ENCODE data around the gene CFAP61. TPM values are rescaled to one million over a fixed set of nuclear protein-coding genes. Genes with fewer than 3 reads are reported as not detected.

CFAP61 gene
- total RNA-seq, 1 donor from 2014 or later: 8.6 TPM

- DNase-seq (no peak), ATAC-seq (peak; percentile 32 to 65)
- Histone ChIP-seq H3K27me3 (ENCODE audit: low read depth) (no peaks in the 10 kb centered on the region), H3K9me3 (no peaks in the 10 kb centered on the region), H3K4me3 (no peak overlapping the region), H3K4me1 (peaks cover 8% of the 10 kb centered on the region), H3K36me3 (peaks cover 100% of the 10 kb centered on the region), H3K27ac (no peak overlapping the region)
- intact Hi-C loops (cut with DNase I): no loop called here
- TF ChIP-seq, protein P1, sequence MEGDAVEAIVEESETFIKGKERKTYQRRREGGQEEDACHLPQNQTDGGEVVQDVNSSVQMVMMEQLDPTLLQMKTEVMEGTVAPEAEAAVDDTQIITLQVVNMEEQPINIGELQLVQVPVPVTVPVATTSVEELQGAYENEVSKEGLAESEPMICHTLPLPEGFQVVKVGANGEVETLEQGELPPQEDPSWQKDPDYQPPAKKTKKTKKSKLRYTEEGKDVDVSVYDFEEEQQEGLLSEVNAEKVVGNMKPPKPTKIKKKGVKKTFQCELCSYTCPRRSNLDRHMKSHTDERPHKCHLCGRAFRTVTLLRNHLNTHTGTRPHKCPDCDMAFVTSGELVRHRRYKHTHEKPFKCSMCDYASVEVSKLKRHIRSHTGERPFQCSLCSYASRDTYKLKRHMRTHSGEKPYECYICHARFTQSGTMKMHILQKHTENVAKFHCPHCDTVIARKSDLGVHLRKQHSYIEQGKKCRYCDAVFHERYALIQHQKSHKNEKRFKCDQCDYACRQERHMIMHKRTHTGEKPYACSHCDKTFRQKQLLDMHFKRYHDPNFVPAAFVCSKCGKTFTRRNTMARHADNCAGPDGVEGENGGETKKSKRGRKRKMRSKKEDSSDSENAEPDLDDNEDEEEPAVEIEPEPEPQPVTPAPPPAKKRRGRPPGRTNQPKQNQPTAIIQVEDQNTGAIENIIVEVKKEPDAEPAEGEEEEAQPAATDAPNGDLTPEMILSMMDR (IDR thresholded peaks at IDR 0.05): no peak
These were observed 13.7 kb upstream of the CFAP61 start for GRCh38 chr20:20038586-20038985.

DNA sequence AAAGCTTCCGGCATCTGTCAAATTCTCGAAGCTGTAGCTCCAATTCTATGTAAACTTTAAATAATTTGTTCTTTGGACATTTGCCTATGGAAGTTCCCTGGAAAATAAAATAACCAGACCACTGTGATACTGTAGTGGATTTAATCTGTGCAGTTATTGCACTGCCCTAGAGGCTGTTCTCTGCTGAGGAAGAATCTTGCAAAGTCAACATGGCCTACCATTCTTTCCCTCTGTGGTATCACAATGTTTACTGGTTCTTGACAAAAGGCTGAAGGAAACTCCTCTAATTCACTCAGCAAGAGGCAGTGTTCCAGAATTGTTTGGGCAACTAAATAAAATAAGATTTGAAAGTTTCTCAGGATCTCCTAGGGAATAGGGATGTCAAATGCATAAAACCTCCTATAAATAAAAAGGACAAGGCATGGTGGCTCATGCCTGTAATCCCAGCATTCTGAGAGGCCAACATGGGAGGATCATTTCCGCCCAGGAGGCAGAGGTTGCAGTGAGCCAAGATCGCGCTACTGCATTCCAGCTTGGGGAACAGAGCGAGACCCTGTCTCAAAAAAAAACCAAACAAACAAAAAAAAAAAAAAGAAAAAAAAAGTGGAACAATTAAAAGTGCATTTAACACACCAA lies 12.5 kb upstream of the CFAP61 start:
- H3K36me3 ChIP-seq: peaks cover 100% of the 10 kb centered on the region
- peaks cover 8% of the 10 kb centered on the region for H3K4me1 ChIP-seq
- H3K27ac ChIP-seq: no peak overlapping the region
- H3K27me3 ChIP-seq (ENCODE audit: low read depth): no peaks in the 10 kb centered on the region
- no peak overlapping the region for H3K4me3 ChIP-seq
- no peaks in the 10 kb centered on the region for H3K9me3 ChIP-seq
- DNase-seq: no peak
- no peak for ATAC-seq
- TF ChIP-seq, protein P1 (IDR thresholded peaks at IDR 0.05): no peak
- intact Hi-C loops (cut with DNase I): no loop called here

DNA sequence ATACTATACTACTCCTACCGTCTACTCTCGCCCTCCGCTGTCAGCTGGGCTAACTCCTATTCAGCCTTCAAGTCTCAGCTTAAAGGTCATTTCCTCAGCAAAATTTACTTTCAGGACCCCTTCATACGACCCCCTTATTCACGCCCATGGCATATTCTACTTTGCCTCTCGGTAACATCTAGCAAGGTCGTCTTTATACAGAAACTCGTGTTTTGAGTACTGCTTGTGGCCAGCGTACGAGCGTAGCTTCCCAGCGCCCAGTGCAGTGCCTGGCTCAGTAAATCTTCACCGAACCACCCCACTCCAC lies 612 bp upstream of the CFAP61 start:
- DNase-seq: no peak
- Histone ChIP-seq H3K9me3 (no peaks in the 10 kb centered on the region), H3K36me3 (peaks cover 40% of the 10 kb centered on the region), H3K27ac (peak overlapping the region; percentile 87), H3K4me3 (peak overlapping the region; percentile 88), H3K4me1 (peaks cover 17% of the 10 kb centered on the region), H3K27me3 (ENCODE audit: low read depth) (no peaks in the 10 kb centered on the region)
- no peak for ATAC-seq
- intact Hi-C loops (cut with DNase I): no loop called here
- TF ChIP-seq, protein P1 (IDR thresholded peaks at IDR 0.05): no peak

- Histone ChIP-seq H3K4me3 (no peak overlapping the region), H3K9me3 (no peaks in the 10 kb centered on the region), H3K27me3 (ENCODE audit: low read depth) (no peaks in the 10 kb centered on the region), H3K4me1 (no peaks in the 10 kb centered on the region), H3K27ac (no peak overlapping the region), H3K36me3 (no peaks in the 10 kb centered on the region)
- DNase-seq (no peak), ATAC-seq (no peak)
- TF ChIP-seq, protein P1 (IDR thresholded peaks at IDR 0.05): no peak
- intact Hi-C loops (cut with DNase I): no loop called here
These were observed 8.1 kb downstream of the CFAP61 start for GRCh38 chr20:20060234-20060998.

- H3K4me3 ChIP-seq: no peak overlapping the region
- TF ChIP-seq, protein P1 (IDR thresholded peaks at IDR 0.05): no peak
- ATAC-seq (no peak), DNase-seq (no peak)
- no peaks in the 10 kb centered on the region for H3K36me3 ChIP-seq
- no peaks in the 10 kb centered on the region for H3K9me3 ChIP-seq
- H3K4me1 ChIP-seq: no peaks in the 10 kb centered on the region
- H3K27me3 ChIP-seq (ENCODE audit: low read depth): peaks cover 3% of the 10 kb centered on the region
- intact Hi-C loops (cut with DNase I): no loop called here
- H3K27ac ChIP-seq: no peak overlapping the region
These were observed 11.8 kb downstream of the CFAP61 start for GRCh38 chr20:20063941-20064702.

Data from lower lobe of right lung (tissue), 2 donors.